Adrenal gland (tissue), 5 donors: ENCODE data around the gene PITRM1.

ENCODE experiments used
- POLR2A ChIP-seq, 2 donors: fragments of 450-650 bp; IDR thresholded peaks; one replicate each; pipeline ENCODE4 v1.6.1; 2017; ENCODE audit warnings: antibody characterized with exemption in 2 of 2, mild to moderate bottlenecking in 2 of 2, moderate library complexity in 1 of 2
- TF ChIP-seq, protein P1 (sequence below), 6 experiments: fragments of 450-650 bp in 4 of 6; fragments of 200-600 bp in 2 of 6; sonication (generic) in 1 of 6; IDR thresholded peaks; 1 replicate in 5 of 6; 2 replicates in 1 of 6; pipeline versions ENCODE4 v1.5.1 to v1.8.0; 2016 to 2021; ENCODE audit warnings: antibody characterized with exemption in 6 of 6, mild to moderate bottlenecking in 2 of 6, moderate library complexity in 1 of 6
- donor health status: DM: no; HTN: no; CAD: no.

DNA sequence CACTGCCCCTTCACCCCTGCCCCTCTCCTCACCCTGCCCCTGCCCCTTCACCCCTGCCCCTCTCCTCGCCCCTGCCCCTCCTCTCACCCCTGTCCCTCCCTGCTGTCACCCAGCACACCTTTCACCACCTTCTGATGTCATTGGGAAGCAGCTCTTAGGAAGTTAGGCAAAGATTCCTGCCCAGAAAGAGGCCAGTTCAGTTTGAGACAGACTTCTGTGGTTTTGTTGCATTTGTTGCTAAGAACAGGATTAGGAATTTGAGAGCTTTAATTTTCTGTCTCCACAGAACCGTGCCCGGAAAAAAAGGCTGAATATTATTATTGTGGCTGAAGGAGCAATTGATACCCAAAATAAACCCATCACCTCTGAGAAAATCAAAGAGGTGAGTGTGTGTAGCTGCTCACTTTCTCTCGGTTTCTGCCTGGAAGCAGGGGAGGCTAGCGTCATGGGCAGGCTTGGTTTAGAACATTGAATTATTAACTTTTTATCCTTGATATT lies 65.6 kb downstream of the PITRM1 start:
- TF ChIP-seq, protein P1, sequence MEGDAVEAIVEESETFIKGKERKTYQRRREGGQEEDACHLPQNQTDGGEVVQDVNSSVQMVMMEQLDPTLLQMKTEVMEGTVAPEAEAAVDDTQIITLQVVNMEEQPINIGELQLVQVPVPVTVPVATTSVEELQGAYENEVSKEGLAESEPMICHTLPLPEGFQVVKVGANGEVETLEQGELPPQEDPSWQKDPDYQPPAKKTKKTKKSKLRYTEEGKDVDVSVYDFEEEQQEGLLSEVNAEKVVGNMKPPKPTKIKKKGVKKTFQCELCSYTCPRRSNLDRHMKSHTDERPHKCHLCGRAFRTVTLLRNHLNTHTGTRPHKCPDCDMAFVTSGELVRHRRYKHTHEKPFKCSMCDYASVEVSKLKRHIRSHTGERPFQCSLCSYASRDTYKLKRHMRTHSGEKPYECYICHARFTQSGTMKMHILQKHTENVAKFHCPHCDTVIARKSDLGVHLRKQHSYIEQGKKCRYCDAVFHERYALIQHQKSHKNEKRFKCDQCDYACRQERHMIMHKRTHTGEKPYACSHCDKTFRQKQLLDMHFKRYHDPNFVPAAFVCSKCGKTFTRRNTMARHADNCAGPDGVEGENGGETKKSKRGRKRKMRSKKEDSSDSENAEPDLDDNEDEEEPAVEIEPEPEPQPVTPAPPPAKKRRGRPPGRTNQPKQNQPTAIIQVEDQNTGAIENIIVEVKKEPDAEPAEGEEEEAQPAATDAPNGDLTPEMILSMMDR (IDR thresholded peaks at IDR 0.05) = no peak
- peak in 1 of 2 donors; percentile 79 for TF ChIP-seq POLR2A (IDR thresholded peaks at IDR 0.05)
